HG03354 (cell line): ENCODE data around the gene MED15.

Experiments used
- ATAC-seq: cut with Tn5 transposase; IDR thresholded peaks from one replicate; pipeline ENCODE4 v1.9.1; 2021; ENCODE audit warnings: mild to moderate bottlenecking; ENCODE audit not compliant: unreplicated experiment, poor library complexity, severe bottlenecking

MED15 gene

DNA sequence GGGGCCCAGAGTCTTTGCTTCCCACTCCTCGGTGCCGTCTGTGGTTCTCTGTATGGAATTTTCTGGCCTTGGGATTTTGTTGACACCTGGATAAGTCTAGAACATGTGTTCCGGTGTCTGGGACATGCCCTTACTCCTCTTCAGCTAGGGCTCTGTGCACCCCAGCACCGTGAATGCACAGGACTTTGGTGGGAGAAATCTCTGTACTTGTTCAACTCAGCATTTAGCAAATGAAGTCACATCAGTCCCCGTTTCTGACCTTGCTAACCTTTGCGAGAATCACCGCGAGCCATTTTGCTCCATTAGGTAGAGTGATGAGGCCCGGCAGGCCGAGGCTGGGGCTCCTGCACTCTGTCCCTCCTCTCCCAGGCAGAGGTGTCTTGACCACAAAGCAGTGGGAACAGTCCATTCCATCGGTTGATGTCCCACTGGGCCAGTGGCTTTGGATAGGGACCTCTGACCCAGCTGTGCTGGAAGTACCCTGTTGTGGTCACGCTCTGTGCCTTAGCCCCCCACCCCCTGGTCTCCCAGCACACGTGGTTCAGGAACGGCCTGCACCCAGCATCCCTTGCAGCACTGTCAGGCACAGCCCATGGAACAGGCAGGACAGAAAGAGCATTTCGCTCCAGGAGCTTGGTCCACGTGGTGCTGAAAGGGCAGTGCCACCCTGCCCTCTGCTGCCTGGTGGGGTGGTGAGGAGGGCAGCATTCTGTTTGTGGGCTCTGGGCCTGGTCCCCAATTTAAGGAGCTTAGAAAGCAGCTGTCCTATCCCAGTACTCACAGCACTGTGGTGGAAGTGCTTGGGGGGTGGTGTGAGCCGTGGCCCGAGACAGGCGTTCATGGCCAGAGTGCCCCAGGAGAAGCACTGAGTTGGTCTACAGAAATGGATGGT, 73.4 kb downstream of the MED15 start:
- no peak for ATAC-seq

DNA sequence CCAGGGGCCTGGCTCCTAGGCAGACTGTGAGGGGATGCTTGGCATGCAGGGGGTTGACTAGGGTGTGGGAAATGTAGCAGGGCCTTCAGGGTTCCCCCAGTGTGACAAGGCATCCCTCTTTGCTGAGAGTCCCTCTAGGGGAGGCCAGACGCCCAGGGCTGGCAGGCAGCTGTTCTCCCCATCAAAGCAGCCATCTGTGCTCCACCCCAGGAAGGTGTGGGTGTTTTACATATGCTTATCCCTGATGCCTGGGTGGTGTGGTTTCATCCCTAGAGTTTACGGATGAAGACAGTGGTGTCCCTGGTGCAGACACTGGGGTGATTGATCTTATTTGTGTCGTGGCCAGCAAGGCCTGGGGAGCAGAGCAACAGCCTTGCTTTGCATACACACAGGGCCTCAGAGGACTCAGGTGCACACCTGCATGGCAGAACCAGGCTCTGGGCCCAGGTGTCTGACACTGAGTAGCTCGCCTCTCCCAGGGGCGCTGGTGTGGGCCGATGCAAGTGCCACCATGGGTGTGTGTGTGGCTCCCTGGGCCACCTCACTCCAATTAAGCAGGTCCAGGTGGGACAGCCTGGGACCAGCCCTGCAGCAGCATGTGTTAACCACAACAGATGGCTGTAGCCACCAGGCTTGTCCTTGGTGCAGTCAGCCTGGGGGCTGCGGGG, 74.2 kb downstream of the MED15 start:
- ATAC-seq: no peak

DNA sequence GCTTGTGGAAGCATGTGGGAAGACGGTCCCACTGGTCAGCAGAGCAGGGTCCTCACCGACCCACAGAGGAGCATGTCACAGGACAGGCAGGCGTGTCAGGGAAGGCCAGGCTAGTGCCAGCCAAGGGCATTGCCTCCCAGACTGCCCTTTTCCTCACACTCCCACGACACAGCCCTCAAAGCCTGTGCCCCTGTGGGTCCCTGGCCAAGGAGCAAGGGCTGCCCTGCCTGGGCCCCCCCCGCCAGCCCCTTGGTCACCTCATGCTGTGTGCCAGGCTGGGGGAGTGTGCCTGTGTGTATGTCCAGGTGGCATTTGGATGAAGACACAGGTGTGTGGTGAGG, 74.7 kb downstream of the MED15 start:
- ATAC-seq: no peak

DNA sequence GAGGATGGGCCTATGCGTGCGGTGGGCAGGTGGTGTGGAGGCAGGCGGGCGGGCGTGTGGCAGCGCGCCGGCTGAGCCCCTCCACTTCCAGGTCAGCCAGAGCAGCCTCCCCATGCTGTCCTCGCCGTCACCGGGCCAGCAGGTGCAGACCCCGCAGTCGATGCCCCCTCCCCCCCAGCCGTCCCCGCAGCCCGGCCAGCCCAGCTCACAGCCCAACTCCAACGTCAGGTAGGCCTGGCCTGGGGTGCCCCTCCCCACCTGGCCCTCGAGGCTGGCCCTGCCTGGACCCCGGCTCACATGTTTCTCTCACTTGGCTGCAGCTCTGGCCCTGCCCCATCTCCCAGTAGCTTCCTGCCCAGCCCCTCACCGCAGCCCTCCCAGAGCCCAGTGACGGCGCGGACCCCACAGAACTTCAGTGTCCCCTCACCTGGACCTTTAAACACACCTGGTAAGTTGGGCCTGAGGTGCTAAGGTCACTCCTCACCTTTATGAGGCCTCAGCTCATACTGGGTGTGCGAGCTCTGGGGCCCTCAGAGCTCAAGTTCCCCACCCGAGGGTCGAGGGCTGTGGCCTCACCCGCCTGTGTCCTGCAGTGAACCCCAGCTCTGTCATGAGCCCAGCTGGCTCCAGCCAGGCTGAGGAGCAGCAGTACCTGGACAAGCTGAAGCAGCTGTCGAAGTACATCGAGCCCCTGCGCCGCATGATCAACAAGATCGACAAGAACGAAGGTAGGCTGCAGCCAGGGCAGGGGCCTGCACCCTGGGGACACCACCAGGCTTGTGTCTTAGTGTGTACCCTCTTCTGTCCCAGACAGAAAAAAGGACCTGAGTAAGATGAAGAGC, 75.3 kb downstream of the MED15 start:
- ATAC-seq: no peak

DNA sequence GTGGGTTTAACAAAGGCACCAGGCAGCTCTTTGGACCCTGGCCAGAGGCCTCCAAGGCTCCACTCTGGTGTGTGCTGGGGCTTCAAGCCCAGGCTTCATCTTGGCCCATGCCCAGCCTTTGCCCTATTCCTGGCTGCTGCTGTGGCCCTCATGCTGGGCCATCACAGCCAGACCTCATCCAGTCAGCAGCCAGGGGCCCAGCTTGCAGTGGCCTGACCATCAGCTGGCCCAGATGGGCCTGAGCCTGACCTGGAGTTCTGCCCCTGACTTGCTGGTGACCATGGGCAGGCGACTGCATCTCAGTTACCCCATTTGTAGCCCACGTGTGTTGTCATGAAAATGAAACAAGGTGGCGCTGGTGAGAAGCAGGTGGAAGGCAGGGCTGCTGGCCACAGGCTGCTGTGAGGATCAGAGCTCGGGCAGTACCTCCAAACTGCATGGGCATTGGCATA, 76.1 kb downstream of the MED15 start:
- no peak for ATAC-seq

DNA sequence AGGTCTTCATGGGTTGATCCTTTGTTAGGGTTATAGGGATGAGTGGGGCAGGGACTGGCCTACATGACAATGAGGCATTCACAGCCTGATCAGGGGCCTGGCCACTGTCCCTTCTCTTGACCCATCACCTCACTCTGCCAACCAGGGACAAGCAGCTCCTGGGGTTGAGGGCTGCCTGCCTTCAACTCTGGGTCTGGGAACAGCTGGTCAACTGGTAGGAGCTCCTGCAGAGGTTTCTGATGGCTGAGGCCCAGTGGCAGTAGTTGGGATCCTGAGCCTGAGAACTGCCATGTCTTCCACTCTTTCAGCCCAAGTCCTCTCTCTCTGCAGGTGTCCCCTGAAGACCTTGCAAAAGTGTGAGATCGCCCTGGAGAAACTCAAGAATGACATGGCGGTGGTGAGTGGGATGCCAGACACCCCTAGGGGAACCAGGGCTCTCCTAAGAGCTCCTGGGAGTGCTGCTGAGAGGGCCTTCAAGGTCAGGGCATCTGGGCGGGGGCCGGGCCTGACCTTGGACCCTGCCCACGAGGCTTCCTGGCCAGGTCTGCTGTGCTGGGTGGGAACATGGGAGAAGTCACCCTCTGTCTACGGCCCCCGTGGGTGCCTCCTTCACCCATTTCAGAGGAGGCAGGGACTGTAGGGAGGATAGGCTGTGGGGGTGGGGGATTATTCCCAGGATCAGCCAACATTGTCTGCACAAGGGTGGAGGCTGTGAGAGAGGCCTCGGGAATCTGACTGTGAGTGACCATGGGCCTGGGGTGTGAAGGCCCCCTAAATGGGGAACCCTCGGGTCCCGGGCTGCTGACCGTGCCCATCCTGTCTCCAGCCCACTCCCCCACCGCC, 76.8 kb downstream of the MED15 start:
- ATAC-seq: no peak

DNA sequence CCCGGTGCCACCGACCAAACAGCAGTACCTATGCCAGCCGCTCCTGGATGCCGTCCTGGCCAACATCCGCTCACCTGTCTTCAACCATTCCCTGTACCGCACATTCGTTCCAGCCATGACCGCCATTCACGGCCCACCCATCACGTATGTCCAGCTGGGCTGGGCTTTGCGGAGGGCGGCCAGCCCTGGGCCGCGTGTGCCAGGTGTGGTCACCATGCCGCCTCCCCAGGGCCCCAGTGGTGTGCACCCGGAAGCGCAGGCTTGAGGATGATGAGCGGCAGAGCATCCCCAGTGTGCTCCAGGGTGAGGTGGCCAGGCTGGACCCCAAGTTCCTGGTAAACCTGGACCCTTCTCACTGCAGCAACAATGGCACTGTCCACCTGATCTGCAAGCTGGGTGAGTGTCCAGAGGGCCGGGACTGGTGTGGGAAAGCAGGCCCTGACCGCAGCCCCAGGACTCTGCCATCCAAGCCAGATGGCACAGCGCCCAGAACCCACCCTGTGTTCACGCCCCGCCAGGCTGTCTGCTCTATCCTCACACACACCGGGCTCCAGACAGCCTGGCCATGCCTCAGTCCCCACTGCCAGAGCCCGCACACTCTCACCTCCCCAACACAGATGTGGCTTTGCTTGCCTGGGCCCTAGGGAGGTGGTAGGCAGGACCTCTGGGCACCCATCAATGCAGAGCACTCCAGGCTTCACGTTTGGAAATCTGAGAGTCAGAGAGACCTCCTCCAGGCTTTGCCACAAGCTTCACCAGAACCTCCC, 77.6 kb downstream of the MED15 start:
- no peak for ATAC-seq

DNA sequence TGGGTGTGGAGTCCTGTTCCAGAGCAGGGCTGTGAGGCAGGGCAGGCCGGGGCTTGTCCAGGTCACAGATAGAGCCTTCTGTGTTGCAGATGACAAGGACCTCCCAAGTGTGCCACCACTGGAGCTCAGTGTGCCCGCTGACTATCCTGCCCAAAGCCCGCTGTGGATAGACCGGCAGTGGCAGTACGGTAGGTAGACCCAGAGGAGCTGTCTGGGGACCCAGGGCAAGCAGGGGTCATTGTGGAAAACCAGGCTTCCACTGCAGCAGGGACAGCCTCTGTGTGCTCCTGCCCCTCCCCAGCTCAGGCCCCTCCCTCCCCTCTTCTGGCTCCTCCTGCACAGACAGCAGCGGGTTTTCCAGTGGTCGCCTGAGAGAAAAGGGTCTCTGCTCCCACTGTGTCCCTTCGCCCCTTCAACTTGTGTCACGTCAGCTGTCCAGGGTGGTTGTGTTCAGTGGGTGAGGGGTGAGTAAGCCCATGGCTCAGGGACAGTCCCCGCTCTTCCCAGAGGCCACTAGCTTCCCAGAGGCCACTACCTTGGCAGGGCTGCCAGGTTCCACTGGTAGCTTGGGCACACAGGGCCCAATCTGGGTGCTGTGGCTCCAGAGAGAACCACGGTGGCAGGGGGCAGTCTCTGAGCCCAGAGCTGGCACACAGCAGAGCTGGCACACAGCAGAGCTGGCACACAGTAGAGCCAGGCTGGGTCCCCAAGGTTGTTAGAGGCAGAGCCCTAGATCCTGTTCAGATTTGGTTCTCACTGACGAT, 78.4 kb downstream of the MED15 start:
- no peak for ATAC-seq

DNA sequence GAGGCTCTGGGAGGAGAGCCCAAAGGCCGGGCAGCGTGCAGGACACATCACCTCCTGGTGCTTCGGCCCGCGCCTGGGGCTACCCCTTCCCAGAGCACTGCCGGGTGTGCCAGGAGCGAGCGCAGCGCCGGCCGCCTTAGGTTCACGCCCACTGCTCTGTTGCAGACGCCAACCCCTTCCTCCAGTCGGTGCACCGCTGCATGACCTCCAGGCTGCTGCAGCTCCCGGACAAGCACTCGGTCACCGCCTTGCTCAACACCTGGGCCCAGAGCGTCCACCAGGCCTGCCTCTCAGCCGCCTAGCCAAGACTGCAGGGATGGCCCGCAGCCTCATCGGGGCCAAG, 79.0 kb downstream of the MED15 start:
- ATAC-seq: no peak

DNA sequence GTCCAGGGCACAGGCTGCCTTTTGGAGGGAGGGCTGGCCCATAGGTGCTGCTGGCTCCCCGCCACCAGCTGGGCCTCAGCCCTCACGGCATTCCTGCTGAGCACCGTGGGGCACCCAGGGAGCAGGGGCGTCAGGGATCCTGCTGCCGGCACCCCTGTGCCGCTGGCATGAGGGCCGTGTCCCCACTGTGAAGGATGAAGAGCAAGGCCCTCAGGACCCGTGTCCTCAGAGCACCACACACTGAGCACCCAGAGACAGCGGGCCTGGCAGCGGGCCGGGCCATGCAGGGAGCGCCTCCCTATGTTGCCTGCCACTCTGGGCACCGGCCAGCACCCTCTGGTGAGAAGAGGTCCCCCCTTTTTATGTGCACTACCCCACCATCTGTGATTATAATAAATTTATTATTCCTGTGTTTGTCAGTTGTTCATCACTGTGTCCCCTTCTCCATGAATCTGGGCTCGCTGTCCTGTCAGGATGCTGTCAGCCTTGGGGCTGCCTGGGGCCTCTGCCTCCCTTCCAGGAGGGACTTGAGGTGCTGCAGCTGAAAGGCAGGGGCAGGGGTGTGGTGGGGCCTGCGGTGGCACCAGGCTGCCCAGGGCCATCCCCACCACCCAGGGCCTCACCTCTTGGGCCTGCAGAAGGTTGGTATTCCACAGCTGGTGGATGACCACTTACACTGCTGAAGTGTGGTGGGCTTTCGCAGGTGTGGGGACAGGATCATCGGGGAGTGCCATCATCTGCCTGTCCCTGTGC, 80.0 kb downstream of the MED15 start:
- ATAC-seq: no peak

DNA sequence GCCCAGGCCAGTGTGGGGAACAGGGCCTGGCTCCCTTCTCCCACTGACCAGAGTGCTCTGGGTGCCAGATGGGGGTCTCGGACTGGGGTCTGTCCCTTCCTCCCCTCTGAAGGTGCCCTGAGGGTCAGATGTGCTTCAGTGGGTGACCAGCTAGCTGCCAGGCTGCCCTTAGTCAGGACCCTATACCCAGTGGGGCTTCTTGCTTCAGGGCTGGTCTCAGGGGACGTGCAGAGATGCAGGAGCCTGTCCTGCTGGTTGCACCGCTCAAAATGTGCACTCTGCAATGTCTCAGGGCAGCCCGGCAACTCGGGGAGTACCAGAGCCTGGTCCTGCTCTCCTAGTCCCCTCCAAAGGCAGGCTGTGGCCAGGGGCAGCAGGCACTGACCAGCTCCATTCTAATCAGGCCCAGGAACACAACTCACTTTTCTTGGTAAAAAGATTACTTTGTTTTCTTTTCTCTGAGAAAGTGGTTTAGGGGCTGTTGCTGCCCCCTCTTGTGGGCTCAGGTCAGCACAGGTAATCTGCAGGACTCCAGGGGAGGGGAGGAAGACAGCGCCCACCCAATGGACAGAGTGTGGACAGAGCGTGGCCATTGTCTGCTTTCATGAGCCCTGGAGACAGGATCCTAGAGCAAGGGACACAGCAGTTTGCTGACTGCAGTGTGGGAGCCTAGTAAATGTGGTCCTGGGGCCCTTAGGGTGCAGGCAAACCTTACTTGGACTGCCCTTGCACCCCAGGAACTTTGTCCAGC, 80.9 kb downstream of the MED15 start:
- no peak for ATAC-seq

DNA sequence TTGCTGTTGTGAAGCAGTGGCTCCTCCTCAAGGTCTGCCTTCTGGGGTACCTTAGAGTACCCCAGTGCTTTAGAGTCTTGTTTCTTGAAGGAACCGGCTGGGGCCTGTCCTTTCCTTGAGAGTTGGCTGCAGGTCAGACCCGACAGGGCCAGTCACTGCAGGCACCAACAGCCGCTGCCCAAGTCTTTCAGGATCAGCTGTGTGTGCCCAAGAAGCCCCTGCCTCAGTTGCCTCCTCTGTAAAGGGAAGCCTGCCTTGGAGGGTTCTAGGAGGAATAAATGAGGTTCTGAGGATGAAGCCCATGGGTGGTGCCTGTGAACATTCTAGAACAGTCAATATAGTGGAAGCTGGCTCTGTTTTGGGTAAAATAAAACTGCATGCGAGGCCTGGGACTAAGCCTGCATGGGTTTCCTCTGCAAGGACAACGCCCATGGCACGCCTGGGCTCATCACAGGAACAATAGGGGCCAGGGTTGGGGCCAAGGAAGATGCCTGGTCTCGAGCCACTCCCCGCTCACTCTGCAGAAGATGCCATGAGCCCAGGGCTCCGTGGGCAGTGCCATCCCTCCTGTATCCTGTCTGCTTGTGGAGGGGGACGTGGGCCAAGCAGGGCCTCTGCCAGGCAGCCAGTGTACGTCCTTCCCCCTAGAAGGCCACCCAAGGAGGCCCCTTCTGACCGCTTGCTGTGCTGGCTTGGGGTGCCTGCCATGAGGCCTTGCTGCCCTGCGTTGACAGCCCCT, 81.6 kb downstream of the MED15 start:
- ATAC-seq: no peak

DNA sequence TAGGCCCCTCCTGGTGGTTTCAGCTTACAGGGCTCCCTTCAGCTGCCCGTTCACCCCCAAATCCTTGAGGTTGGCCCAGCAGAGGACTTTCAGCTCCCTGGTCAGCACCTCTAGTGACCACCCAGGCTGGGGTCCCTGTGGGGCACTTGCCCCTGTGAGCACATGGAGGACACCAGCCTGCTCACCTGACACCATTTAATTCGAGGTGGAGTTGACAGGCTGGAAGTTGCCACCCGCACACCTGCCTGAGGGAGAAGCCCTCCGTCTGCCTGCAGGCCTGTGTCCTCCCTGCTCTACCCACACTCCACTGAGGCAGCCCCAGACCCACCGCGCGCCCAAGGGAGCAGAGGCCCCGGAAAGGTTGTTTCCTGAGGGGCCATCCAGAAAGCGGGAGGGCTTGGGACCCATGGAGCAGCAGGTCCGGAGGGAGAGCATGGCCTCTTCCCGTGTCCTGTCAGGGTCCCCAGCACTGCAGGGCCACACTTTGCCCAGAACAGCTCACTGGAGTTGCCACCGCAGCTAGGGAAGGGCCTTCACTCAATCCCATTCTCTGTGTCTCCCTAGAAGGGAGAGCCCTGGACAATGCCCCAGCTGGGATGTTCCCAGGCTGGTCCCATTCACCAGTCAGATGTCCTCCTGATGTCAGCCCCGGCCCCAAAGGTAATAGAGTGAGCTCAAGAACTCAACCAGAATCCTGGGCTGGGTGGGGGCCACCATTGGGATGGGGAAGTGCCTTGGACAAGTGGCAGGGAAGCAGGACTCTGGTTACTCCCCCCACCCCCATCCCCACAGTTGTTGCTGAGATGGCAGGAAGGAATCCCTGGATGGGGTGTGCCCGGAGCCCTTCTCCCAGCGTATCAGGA, 82.4 kb downstream of the MED15 start:
- ATAC-seq: no peak

DNA sequence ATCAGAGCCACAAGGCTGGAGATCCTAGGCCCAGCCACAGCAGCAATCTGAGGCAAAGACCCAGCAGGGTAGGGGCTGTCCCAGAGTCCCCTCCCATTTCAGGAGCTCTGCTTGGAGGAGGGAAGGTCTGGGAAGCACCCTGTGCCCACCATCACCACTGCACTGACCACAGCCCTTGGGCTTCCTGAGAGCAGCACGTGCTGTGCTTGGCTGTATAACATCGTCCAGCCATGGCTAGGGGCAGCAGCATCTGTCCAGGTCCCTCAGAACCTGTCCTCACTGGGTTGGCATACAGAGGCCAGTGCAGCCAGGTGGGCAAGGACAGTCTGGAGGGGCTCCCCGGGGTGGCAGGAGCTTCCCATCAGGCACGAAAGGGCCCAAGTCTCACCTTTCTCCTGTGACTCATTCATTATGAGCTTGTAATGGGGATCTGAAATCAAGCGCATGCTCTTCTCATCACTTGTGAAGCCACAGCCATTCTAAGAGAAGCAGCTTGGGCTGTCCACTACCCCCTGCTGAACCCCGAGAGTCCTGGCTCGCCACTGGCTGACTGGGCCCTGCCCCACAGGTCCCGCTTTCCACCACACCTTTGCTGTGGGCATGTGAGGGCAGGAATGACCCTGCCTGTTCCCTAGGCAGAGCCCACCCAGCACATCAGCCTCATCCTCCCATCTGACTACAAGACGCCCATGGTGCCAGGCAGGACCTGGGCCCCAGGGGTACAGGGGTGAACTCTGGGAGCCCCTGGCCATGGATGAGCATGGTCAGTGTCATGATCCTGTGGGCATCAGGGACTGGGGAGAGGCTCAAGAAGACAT, 83.3 kb downstream of the MED15 start:
- ATAC-seq: no peak

DNA sequence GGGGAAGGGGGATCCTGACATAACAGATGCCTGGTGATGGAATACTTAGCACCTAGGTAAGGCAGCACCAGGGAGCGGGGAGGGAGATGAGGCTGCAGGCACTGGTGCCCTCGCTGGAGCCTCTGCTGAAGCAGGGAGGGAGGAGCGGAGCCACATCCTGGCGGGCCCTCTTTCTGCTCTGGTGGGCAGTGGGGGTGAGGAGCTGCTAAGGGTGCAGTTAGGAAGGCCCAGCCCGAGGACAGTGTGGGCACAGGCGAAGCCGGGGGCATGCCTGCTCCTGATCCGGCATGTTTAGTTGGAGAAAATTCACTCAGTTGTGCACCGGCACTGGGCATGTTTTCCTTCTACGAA, 83.9 kb downstream of the MED15 start:
- no peak for ATAC-seq
